ENCODE measurements around the gene INTS7. TPM values are rescaled to one million over a fixed set of nuclear protein-coding genes. Genes with fewer than 3 reads are reported as not detected.

Gene INTS7
- total RNA-seq, 4 donors from 2014 or later = 13.5 to 22.3 (median 18.2) TPM

Other genes starting within 250 kb of the INTS7 start
- gene LPGAT1, start 204.8 kb downstream of the INTS7 start, total RNA-seq = 10 to 100 TPM; 15.8 to 26.2 (median 18.2) TPM
- 1 to 10 TPM in 3 of 4 donors, under 1 TPM in 1; 0.89 to 7.1 (median 4.4) TPM for gene DTL, start 191 bp upstream of the INTS7 start, total RNA-seq
- gene PPP2R5A, start 249.9 kb upstream of the INTS7 start, total RNA-seq = 10 to 100 TPM; 44.6 to 58.2 (median 50.5) TPM

Measured in suprapubic skin (tissue), 4 donors.